Motor neuron (in vitro differentiated cells): ENCODE data around the gene ZDHHC6. TPM values are rescaled to one million over a fixed set of nuclear protein-coding genes. Genes with fewer than 3 reads are reported as not detected.

Source experiments
- ATAC-seq, 8 experiments: fragments of 200-7000 bp; cut with Tn5 transposase; replicated peaks in 6 of 8; 2 replicates each; pipeline ENCODE4 v1.8.0; 2021; ENCODE audit warnings: mild to moderate bottlenecking in 8 of 8, moderate library complexity in 8 of 8
- H3K27ac ChIP-seq, 2 donors: fragments of 250-450 bp; sonication (Bioruptor Pico); 2 replicates each; pipeline ENCODE4 v1.9.0; 2021; ENCODE audit warnings: antibody characterized with exemption in 2 of 2, mild to moderate bottlenecking in 2 of 2, moderate library complexity in 1 of 2
- H3K4me1 ChIP-seq, 2 donors: fragments of 250-450 bp; sonication (Bioruptor Pico); replicated peaks in 1 of 2; 2 replicates each; pipeline ENCODE4 v1.6.1; 2021; ENCODE audit warnings: antibody characterized with exemption in 2 of 2, mild to moderate bottlenecking in 2 of 2, moderate library complexity in 1 of 2
- H3K4me3 ChIP-seq, 5 donors: fragments of 250-450 bp; sonication (Bioruptor Pico); 2 replicates each; pipeline ENCODE4 v1.9.0; 2021; ENCODE audit warnings: antibody characterized with exemption in 5 of 5, mild to moderate bottlenecking in 5 of 5, moderate library complexity in 4 of 5
- WGBS, 10 experiments: fragments of 450-650 bp; shearing (Covaris generic); methylation state at CpG; one replicate each; pipeline ENCODE4 v1.0.0; 2022; 5-methylcytosine and 5-hydroxymethylcytosine counted together
- in situ Hi-C, 9 experiments: fragments of 400-800 bp; cut with MboI; loops; one replicate each; pipeline ENCODE4 v1.15.0; 2021; ENCODE audit warnings: low sequenced_read_pairs in 9 of 9, low pct_unique_long_range_greater_than_20kb in 2 of 9; ENCODE audit not compliant: unreplicated experiment in 9 of 9
- total RNA-seq, 8 experiments: library from RNA; unstranded; fragments of 300-600 nt; gene quantifications; 2 replicates each; pipeline versions ENCODE4 v1.2.3 to v1.2.4, GENCODE V29; 2022

Gene ZDHHC6
- total RNA-seq, 8 experiments from 2014 or later = 18.5 to 37.3 (median 27.2) TPM

DNA sequence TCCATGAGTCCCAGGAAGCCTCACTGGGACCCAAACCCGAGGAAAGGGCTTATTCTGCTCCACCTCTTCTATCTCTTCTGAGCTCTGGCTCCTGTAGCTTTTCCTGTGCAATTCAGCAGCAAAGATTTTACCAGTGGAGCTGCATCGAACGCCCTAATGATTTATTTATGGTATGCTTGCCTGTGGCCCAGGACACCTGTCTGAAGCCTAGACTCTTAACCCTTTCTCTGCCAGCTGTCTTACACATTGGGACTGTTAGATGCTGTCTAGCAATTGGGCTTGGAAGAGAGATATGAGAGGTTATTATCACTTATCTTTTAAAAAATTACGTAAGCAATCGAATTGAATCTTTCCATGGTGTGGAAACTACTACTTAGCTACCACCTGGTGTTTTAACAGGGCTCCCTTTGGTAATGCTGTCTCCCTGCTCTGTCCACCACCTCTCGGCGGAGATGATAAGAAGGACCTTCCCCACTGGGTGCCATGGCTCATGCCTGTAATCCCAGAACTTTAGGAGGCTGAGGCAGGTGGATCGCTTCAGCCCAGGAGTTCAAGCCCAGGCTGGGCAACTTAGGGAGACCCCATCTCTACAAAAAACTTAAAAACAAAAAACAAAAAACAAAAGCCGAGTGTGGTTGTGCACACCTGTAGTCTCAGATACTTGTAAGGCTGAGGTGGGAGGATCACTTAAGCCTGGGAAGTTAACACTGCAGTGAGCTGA, 64.0 kb downstream of the ZDHHC6 start:
- no peak overlapping the region for H3K27ac ChIP-seq
- peaks cover 0 to 7% of the 10 kb centered on the region in 2 donors for H3K4me1 ChIP-seq
- peak in 1 of 8 experiments; percentile 5 for ATAC-seq
- in situ Hi-C loops = no loop called here
- WGBS, 10 experiments = 0 to 100% (median 69%) methylated on average over 1 to 7 of the region's 9 CpGs
- H3K4me3 ChIP-seq = no peak overlapping the region

Other genes starting within 250 kb of the ZDHHC6 start
- under 1 TPM in 5 of 8 experiments, not detected in 3; 0.05 to 0.31 (median 0.09) TPM for gene TECTB, start 163.5 kb downstream of the ZDHHC6 start, total RNA-seq
- 1 to 10 TPM in 4 of 8 experiments, under 1 TPM in 4; 0.08 to 6.9 (median 0.88) TPM for gene ACSL5, start 72.8 kb downstream of the ZDHHC6 start, total RNA-seq
- gene VTI1A, start 301 bp upstream of the ZDHHC6 start, total RNA-seq = 10 to 100 TPM; 29.8 to 55.3 (median 42.6) TPM